Endothelial cell of umbilical vein (primary cell): ENCODE results near the gene SPRY4. TPM values are rescaled to one million over a fixed set of nuclear protein-coding genes. Genes with fewer than 3 reads are reported as not detected.

Experiments
- BruUV-seq: library from RNA; stranded (reverse); fragments of 400-500 nt; replicated peaks from 2 replicates; lab custom pipeline; 2021; lab: Mats Ljungman, UMichigan
- CTCF ChIA-PET: fragments of 300-600, 350-600 bp; sonication (Branson Sonifier 250); formaldehyde crosslinking; loops from one replicate; lab custom pipeline; 2021; ENCODE audit warnings: antibody characterized with exemption, inconsistent platforms; lab: Charles Lee
- POLR2A ChIA-PET: fragments of 300-600, 350-600 bp; sonication (Branson Sonifier 250); formaldehyde crosslinking; loops from one replicate; lab custom pipeline; 2021; ENCODE audit warnings: antibody characterized with exemption, inconsistent platforms; lab: Charles Lee
- DNase-seq: peaks from one replicate; pipeline ENCODE4 v3.0.0-alpha.2; 2011; ENCODE audit warnings: low read depth, low spot score
- FAIRE-seq: peaks from 2 replicates; lab custom pipeline; 2011; peaks lifted over from hg19 to GRCh38; lab: Jason Lieb, UNC
- H2AFZ ChIP-seq: 2 replicates; pipeline ENCODE4 v1.6.0; 2012; ENCODE audit warnings: low read depth, low read length, control low read depth, inconsistent platforms
- H3K27ac ChIP-seq: 2 replicates; pipeline ENCODE4 v1.5.1; 2011; ENCODE audit warnings: low read depth, mild to moderate bottlenecking, control low read depth, low read length, moderate library complexity; ENCODE audit not compliant: insufficient read depth
- H3K27me3 ChIP-seq, 2 experiments: 2 replicates each; pipeline versions ENCODE4 v1.6.0 to v1.6.1; 2011; ENCODE audit warnings: low read length in 2 of 2, mixed read lengths in 1 of 2; ENCODE audit not compliant: control insufficient read depth in 2 of 2, insufficient read depth in 2 of 2
- H3K36me3 ChIP-seq, 2 experiments: 2 replicates in 1 of 2; 3 replicates in 1 of 2; pipeline ENCODE4 v1.5.1; 2011; ENCODE audit warnings: low read length in 2 of 2, mild to moderate bottlenecking in 1 of 2, moderate library complexity in 1 of 2; ENCODE audit not compliant: control insufficient read depth in 2 of 2, insufficient read depth in 2 of 2; ENCODE audit errors: extremely low read depth in 1 of 2
- H3K4me1 ChIP-seq: 3 replicates; pipeline ENCODE4 v1.5.1; 2011; ENCODE audit warnings: mild to moderate bottlenecking, low read length; ENCODE audit not compliant: control insufficient read depth, insufficient read depth; ENCODE audit errors: extremely low read depth
- H3K4me2 ChIP-seq: 2 replicates; pipeline ENCODE4 v1.6.1; 2011; ENCODE audit warnings: low read length, control low read depth, mixed read lengths; ENCODE audit not compliant: insufficient read depth
- H3K4me3 ChIP-seq, 3 experiments: fragments of 200-600 bp in 1 of 3; sonication (generic), shearing (Covaris generic) in 1 of 3; replicated peaks in 1 of 3; 2 replicates each; pipeline ENCODE4 v1.5.1; 2011 to 2016; ENCODE audit warnings: control low read depth in 3 of 3, low read length in 3 of 3, mild to moderate bottlenecking in 2 of 3, inconsistent platforms in 1 of 3, low read depth in 1 of 3, moderate library complexity in 1 of 3; ENCODE audit not compliant: insufficient read depth in 1 of 3
- H3K79me2 ChIP-seq: 2 replicates; pipeline ENCODE4 v1.6.0; 2012; ENCODE audit warnings: low read length, inconsistent platforms; ENCODE audit not compliant: control insufficient read depth, insufficient read depth
- H3K9ac ChIP-seq: replicated peaks from 2 replicates; pipeline ENCODE3; 2011; ENCODE audit warnings: low read length, control low read depth; ENCODE audit not compliant: insufficient read depth; ENCODE audit errors: extremely low read depth
- H3K9me1 ChIP-seq: replicated peaks from 3 replicates; pipeline ENCODE4 v1.6.0; 2011; ENCODE audit warnings: mild to moderate bottlenecking, low read length; ENCODE audit not compliant: control insufficient read depth, insufficient read depth; ENCODE audit errors: extremely low read depth
- H3K9me3 ChIP-seq: replicated peaks from 2 replicates; pipeline ENCODE4 v1.5.1; 2012; ENCODE audit warnings: low read length, inconsistent platforms; ENCODE audit not compliant: control insufficient read depth, insufficient read depth
- H4K20me1 ChIP-seq: replicated peaks from 2 replicates; pipeline ENCODE3; 2011; ENCODE audit warnings: mild to moderate bottlenecking, low read length; ENCODE audit not compliant: control insufficient read depth, insufficient read depth; ENCODE audit errors: extremely low read depth
- CTCF ChIP-seq, 2 donors: IDR thresholded peaks; 1 replicate in 1 of 2; 2 replicates in 1 of 2; pipeline ENCODE4 v1.5.1; 2011; ENCODE audit warnings: low read length in 2 of 2, mild to moderate bottlenecking in 2 of 2, moderate library complexity in 2 of 2, control low read depth in 1 of 2, inconsistent platforms in 1 of 2, low read depth in 1 of 2; ENCODE audit not compliant: insufficient read depth in 1 of 2; ENCODE audit errors: extremely low read depth in 1 of 2
- EZH2 ChIP-seq: IDR thresholded peaks from 2 replicates; pipeline ENCODE4 v1.6.1; 2012; ENCODE audit warnings: borderline replicate concordance, low read depth, mild to moderate bottlenecking, moderate library complexity, low read length, inconsistent platforms; ENCODE audit not compliant: severe bottlenecking
- FOS ChIP-seq: IDR thresholded peaks from 2 replicates; pipeline ENCODE4 v1.6.1; 2011; ENCODE audit warnings: mild to moderate bottlenecking, low read length, moderate library complexity, borderline replicate concordance; ENCODE audit not compliant: insufficient read depth
- GATA2 ChIP-seq: IDR thresholded peaks from 2 replicates; pipeline ENCODE4 v1.7.0; 2011; ENCODE audit warnings: low read depth, mild to moderate bottlenecking, moderate library complexity, mixed read lengths, low read length; ENCODE audit not compliant: insufficient read length, insufficient read depth
- JUN ChIP-seq: IDR thresholded peaks from 2 replicates; pipeline ENCODE4 v1.6.1; 2011; ENCODE audit warnings: borderline replicate concordance, low read depth; ENCODE audit not compliant: insufficient read length, insufficient read depth
- MAX ChIP-seq: IDR thresholded peaks from 2 replicates; pipeline ENCODE4 v1.6.1; 2011; ENCODE audit not compliant: insufficient read depth, insufficient read length
- MYC ChIP-seq: IDR thresholded peaks from one replicate; pipeline ENCODE4 v1.6.1; 2011; ENCODE audit warnings: mild to moderate bottlenecking, low read depth, low read length
- POLR2A ChIP-seq: IDR thresholded peaks from 2 replicates; pipeline ENCODE4 v1.6.1; 2012; ENCODE audit warnings: low read depth, mild to moderate bottlenecking, control low read depth, low read length
- POLR2AphosphoS5 ChIP-seq: IDR thresholded peaks from 2 replicates; pipeline ENCODE4 v1.6.1; 2012; ENCODE audit warnings: low read depth, mild to moderate bottlenecking, control low read depth, low read length, moderate library complexity; ENCODE audit not compliant: insufficient read depth
- dilution Hi-C: fragments of 300-500 bp; cut with MboI; formaldehyde crosslinking; loops from one replicate; pipeline ENCODE4 v1.15.0; 2019; ENCODE audit warnings: low sequenced_read_pairs; ENCODE audit not compliant: extremely low pct_ligation_motif_present
- intact Hi-C: fragments of 100-400 bp; cut with micrococcal nuclease; formaldehyde crosslinking; loops from one replicate; pipeline ENCODE4 v1.10.0; 2022
- polyA plus RNA-seq, 4 experiments: library from polyadenylated mRNA; depleted of rRNA in 3 of 4; stranded (reverse) in 3 of 4; unstranded in 1 of 4; fragments of >200 nt; gene quantifications; 2 replicates each; pipeline versions ENCODE4 v1.2.1 to v1.2.3, GENCODE V29; 2011 to 2012; ENCODE audit warnings: missing spikeins in 1 of 4
- total RNA-seq: library from RNA; stranded (reverse); gene quantifications from 2 replicates; pipeline ENCODE4 v1.2.3, GENCODE V29; 2021

SPRY4 gene
- total and polyA plus RNA-seq, 2 donors (not counting 3 experiments of a cell fraction or from before 2014, with no cell fraction given), result 9.3 to 33.9 TPM

- intact Hi-C loops (loop anchor here (1.0 to 10.0 kb wide), 4 partner anchors 26 to 309 kb away; partner anchors contain the start of gene GNPDA1), dilution Hi-C loops (no loop called here)
- CTCF ChIA-PET, result interaction anchor here (0.8 to 8.8 kb wide), 9 partner anchors 27 to 222 kb away, joined by 3 to 128 read pairs (median 5); no protein-coding TSS in a partner anchor
- Histone ChIP-seq H3K27ac (peak overlapping the region; percentile 88), H3K9me3 (no peaks in the 10 kb centered on the region), H3K36me3 (no peaks in the 10 kb centered on the region), H3K4me1 (peaks cover 61% of the 10 kb centered on the region), H3K79me2 (peaks cover 70% of the 10 kb centered on the region), H3K9ac (peak overlapping the region; percentile 85), H3K4me2 (peak overlapping the region; percentile 91), H4K20me1 (no peaks in the 10 kb centered on the region), H3K9me1 (no peaks in the 10 kb centered on the region), H2AFZ (no peak overlapping the region), H3K4me3 (peak overlapping the region; percentile 76 to 89 (median 81)), H3K27me3 (no peaks in the 10 kb centered on the region)
- DNase-seq (no peak), FAIRE-seq (no peak)
- no TSS peak for BruUV-seq
- TF ChIP-seq JUN (no peak), GATA2 (no peak), POLR2A (no peak), CTCF (IDR thresholded peaks at IDR 0.05; ENCODE audit: extremely low read depth in 1 of 2, insufficient read depth in 1 of 2, low read depth in 1 of 2, low read length in 2 of 2) (no peak), MYC (no peak), FOS (no peak), EZH2 (no peak), MAX (no peak), POLR2AphosphoS5 (no peak)
- POLR2A ChIA-PET, result interaction anchor here (0.7 kb wide), 1 partner anchor 14 kb away, joined by 8 read pairs; no protein-coding TSS in a partner anchor
Observed at GRCh38 chr5:142323480-142324135, 1.2 kb downstream of the SPRY4 start.
